Kidney (tissue), 14 donors: ENCODE data around the gene LDLRAD4. TPM values are rescaled to one million over a fixed set of nuclear protein-coding genes. Genes with fewer than 3 reads are reported as not detected.

Experiments used
- DNase-seq, 5 donors: peaks; one replicate each; pipeline ENCODE4 v3.0.0-alpha.2; 2013 to 2020
- FAIRE-seq: peaks from 2 replicates; lab custom pipeline; 2012; peaks lifted over from hg19 to GRCh38; lab: Jason Lieb, UNC
- H3K27ac ChIP-seq, 2 donors: one replicate each; pipeline ENCODE4 v1.7.0; 2013; ENCODE audit warnings: low read depth in 2 of 2, low read length in 2 of 2, inconsistent platforms in 1 of 2
- H3K27me3 ChIP-seq: one replicate; pipeline ENCODE4 v1.7.1; 2013; ENCODE audit warnings: low read length, inconsistent platforms; ENCODE audit not compliant: control insufficient read depth, insufficient read depth
- H3K36me3 ChIP-seq, 3 donors: one replicate each; pipeline versions ENCODE4 v1.7.0 to v1.7.1; 2013; ENCODE audit warnings: low read length in 3 of 3, control low read depth in 1 of 3, inconsistent platforms in 1 of 3; ENCODE audit not compliant: insufficient read depth in 3 of 3, control insufficient read depth in 2 of 3
- H3K4me1 ChIP-seq, 3 donors: one replicate each; pipeline versions ENCODE4 v1.7.0 to v1.7.1; 2013; ENCODE audit warnings: low read length in 3 of 3, inconsistent platforms in 1 of 3, low read depth in 1 of 3; ENCODE audit not compliant: control insufficient read depth in 2 of 3, insufficient read depth in 2 of 3
- H3K4me3 ChIP-seq, 3 donors: one replicate each; pipeline versions ENCODE4 v1.7.0 to v1.8.1; 2013; ENCODE audit warnings: low read length in 3 of 3, control low read depth in 1 of 3, inconsistent platforms in 1 of 3
- H3K9ac ChIP-seq, 3 donors: one replicate each; pipeline versions ENCODE4 v1.7.0 to v1.7.1; 2013; ENCODE audit warnings: low read length in 3 of 3, control low read depth in 1 of 3, inconsistent platforms in 1 of 3
- H3K9me3 ChIP-seq, 3 donors: one replicate each; pipeline versions ENCODE4 v1.7.0 to v1.7.1; 2013; ENCODE audit warnings: low read length in 3 of 3, control low read depth in 1 of 3, inconsistent platforms in 1 of 3; ENCODE audit not compliant: control insufficient read depth in 2 of 3, insufficient read depth in 1 of 3
- intact Hi-C: fragments of 100-400 bp; cut with DNase I; formaldehyde crosslinking; loops from one replicate; pipeline ENCODE4 v1.11.1; 2022
- polyA plus RNA-seq: library from polyadenylated mRNA; stranded (reverse); fragments of 350-450 nt; fragmentation: Illumina TruSeq; extraction: RNeasy Lipid Tissue Mini Kit (QIAGEN cat#74804); gene quantifications from one replicate; pipeline ENCODE4 v1.2.3, GENCODE V29; 2014; ENCODE audit warnings: low read depth, low replicate concordance; ENCODE audit not compliant: insufficient read depth
- total RNA-seq: library from RNA; stranded (reverse); fragmentation: NEBNext Ultra II Directional; extraction: Animal tissue kit (Norgen Biotek cat#: 25700); gene quantifications from one replicate; pipeline ENCODE4 v1.2.1, GENCODE V29; 2021
- TF ChIP-seq, protein P1 (sequence below): IDR thresholded peaks from 3 replicates; pipeline ENCODE4 v1.5.1; 2012; ENCODE audit warnings: mild to moderate bottlenecking, moderate library complexity, borderline replicate concordance; ENCODE audit not compliant: insufficient read depth; ENCODE audit errors: extremely low read depth
- donor health status: control.
- donor health status: control.
- donor health status: control.
- donor health status: control.
- donor health status: control.
- donor health status: DM: yes; HTN: yes; CAD: no.
- donor health status: Normal renal cell carcinoma (clear cell type).

The LDLRAD4 gene
- total and polyA plus RNA-seq, 2 donors from 2014 or later: 2.3 to 42.3 TPM

DNA sequence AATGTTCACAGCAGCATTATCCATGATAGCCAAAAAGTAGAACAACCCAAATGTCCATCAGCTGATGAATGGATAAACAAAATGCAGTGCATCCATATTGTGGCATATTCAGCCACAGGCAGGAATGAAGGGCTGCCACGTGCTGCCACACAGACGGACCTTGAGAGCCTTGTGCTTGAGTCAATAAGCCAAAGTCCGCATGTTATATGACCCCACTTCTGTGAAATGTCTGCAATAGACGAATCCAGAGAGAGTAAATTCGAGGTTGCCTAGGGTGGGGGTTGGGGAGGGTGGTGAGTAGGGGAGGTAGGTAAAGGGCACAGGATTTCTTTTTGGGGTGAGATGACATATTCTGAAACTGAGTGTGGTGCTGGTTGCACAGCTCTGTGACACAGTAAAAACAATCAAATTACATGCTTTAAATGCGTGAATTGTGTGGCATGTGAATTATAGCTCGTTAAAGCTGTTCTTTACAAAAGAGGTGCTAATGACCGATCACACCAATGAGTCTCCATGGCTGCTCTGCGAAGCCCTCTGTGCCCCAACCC, 38.9 kb upstream of the LDLRAD4 start:
- Histone ChIP-seq H3K36me3 (no peaks in the 10 kb centered on the region), H3K9me3 (no peaks in the 10 kb centered on the region), H3K27me3 (no peaks in the 10 kb centered on the region), H3K4me1 (no peaks in the 10 kb centered on the region), H3K9ac (no peak overlapping the region), H3K4me3 (no peak overlapping the region), H3K27ac (no peak overlapping the region)
- TF ChIP-seq, protein P1, sequence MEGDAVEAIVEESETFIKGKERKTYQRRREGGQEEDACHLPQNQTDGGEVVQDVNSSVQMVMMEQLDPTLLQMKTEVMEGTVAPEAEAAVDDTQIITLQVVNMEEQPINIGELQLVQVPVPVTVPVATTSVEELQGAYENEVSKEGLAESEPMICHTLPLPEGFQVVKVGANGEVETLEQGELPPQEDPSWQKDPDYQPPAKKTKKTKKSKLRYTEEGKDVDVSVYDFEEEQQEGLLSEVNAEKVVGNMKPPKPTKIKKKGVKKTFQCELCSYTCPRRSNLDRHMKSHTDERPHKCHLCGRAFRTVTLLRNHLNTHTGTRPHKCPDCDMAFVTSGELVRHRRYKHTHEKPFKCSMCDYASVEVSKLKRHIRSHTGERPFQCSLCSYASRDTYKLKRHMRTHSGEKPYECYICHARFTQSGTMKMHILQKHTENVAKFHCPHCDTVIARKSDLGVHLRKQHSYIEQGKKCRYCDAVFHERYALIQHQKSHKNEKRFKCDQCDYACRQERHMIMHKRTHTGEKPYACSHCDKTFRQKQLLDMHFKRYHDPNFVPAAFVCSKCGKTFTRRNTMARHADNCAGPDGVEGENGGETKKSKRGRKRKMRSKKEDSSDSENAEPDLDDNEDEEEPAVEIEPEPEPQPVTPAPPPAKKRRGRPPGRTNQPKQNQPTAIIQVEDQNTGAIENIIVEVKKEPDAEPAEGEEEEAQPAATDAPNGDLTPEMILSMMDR: no peak
- FAIRE-seq (no peak), DNase-seq (no peak)
- intact Hi-C loops: no loop called here

DNA sequence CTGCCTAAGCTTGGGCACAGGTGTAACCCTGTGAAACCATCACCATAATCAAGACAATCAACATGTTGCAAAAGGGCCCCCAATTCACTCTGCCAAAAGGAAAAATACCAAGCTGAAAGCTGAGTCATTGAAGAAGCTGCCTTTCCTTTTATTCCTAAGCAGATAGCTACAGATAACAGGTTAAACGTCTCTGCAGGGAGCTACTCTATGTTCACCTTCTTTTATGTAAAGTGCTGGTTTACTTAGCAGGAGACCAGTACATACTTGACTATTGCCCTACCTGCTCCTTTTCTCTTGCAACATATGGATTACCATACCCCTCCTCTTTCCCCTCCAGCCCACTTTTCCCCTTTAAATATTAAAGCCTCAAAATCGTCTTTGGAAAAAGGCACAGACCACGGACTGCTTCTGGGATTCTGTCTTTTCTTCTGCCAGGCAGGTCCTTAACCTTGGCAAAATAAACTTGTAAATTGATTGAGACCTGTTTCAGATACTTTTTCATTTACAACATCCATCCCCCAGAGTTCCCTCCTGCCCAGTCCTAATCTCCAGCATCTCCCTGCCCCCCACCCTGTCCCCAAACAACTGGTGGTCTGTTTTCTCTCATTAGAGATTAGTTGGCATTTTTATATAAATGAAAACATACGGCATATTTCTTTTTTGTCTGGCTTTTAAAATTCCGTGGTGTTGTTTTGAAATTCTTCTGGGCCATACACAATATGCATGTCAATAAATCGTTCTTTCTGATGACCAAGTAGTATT, 37.8 kb upstream of the LDLRAD4 start:
- Histone ChIP-seq H3K4me1 (peaks cover 0 to 3% (median 0%) of the 10 kb centered on the region in 3 donors), H3K36me3 (no peaks in the 10 kb centered on the region), H3K4me3 (no peak overlapping the region), H3K27ac (no peak overlapping the region), H3K9me3 (no peaks in the 10 kb centered on the region), H3K27me3 (no peaks in the 10 kb centered on the region), H3K9ac (no peak overlapping the region)
- intact Hi-C loops: no loop called here
- TF ChIP-seq, protein P1: no peak
- DNase-seq (no peak), FAIRE-seq (no peak)

DNA sequence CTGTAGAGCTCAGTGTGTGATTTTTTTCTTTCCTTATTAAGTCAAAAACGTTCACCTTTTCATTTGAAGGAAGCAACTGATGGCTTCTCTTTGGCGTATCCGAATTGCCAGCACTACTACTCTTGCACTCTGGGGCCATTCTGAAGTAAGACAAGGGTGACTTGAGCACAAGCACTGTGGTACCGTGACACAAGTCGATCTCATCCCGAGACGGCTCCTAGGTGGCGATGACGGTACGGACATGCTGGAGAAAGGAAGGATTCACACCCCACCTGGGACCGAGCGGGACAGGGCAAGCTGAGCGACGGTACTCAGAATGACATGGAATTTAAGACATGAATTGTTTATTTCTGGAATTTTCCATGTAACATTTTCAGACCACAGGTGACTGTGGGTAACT, 36.8 kb upstream of the LDLRAD4 start:
- FAIRE-seq (no peak), DNase-seq (no peak)
- no peak overlapping the region for H3K27ac ChIP-seq
- TF ChIP-seq, protein P1: no peak
- no peak overlapping the region for H3K9ac ChIP-seq
- intact Hi-C loops: no loop called here
- H3K36me3 ChIP-seq: no peaks in the 10 kb centered on the region
- H3K4me3 ChIP-seq: no peak overlapping the region
- H3K9me3 ChIP-seq: no peaks in the 10 kb centered on the region
- H3K27me3 ChIP-seq: no peaks in the 10 kb centered on the region
- peaks cover 0 to 3% (median 0%) of the 10 kb centered on the region in 3 donors for H3K4me1 ChIP-seq
